Heart right ventricle (tissue), 16 donors: ENCODE results near the gene TAGLN. TPM values are rescaled to one million over a fixed set of nuclear protein-coding genes. Genes with fewer than 3 reads are reported as not detected.

Experiments
- ATAC-seq, 8 donors: fragments of 200-7000 bp; cut with Tn5 transposase; one replicate each; pipeline ENCODE4 v1.9.1; 2020; ENCODE audit warnings: mild to moderate bottlenecking in 8 of 8, moderate library complexity in 8 of 8, moderate number of reproducible peaks in 1 of 8
- DNase-seq, 2 donors: peaks; one replicate each; pipeline ENCODE4 v3.0.0-alpha.2; 2020
- H3K27ac ChIP-seq, 10 donors: fragments of 200-600 bp; sonication (generic) in 2 of 10; one replicate each; pipeline versions ENCODE4 v1.5.0 to v1.8.0; 2020 to 2022; ENCODE audit warnings: mild to moderate bottlenecking in 3 of 10
- H3K27me3 ChIP-seq, 7 donors: fragments of 200-600 bp; one replicate each; pipeline ENCODE4 v1.8.0; 2021 to 2022; ENCODE audit warnings: mild to moderate bottlenecking in 2 of 7
- H3K36me3 ChIP-seq, 9 donors: fragments of 200-600 bp; sonication (generic) in 1 of 9; one replicate each; pipeline versions ENCODE4 v1.5.0 to v1.8.0; 2020 to 2022; ENCODE audit warnings: mild to moderate bottlenecking in 2 of 9
- H3K4me1 ChIP-seq, 9 donors: fragments of 200-600 bp; sonication (generic) in 1 of 9; one replicate each; pipeline versions ENCODE4 v1.5.0 to v1.8.0; 2020 to 2022; ENCODE audit warnings: mild to moderate bottlenecking in 4 of 9
- H3K4me3 ChIP-seq, 10 donors: fragments of 200-600 bp; sonication (generic) in 2 of 10; one replicate each; pipeline versions ENCODE4 v1.5.0 to v1.8.0; 2020 to 2022; ENCODE audit warnings: mild to moderate bottlenecking in 7 of 10, moderate library complexity in 2 of 10
- H3K9me3 ChIP-seq, 11 donors: fragments of 200-600 bp in 10 of 11; sonication (generic) in 2 of 11; one replicate each; pipeline versions ENCODE4 v1.5.0 to v1.8.0; 2013 to 2022; ENCODE audit warnings: mild to moderate bottlenecking in 2 of 11, control low read depth in 1 of 11, moderate library complexity in 1 of 11
- CTCF ChIP-seq, 9 donors: fragments of 200-600 bp; sonication (generic) in 2 of 9; IDR thresholded peaks; one replicate each; pipeline versions ENCODE4 v1.5.0 to v1.8.0; 2021 to 2022; ENCODE audit warnings: antibody characterized with exemption in 9 of 9, mild to moderate bottlenecking in 5 of 9, moderate library complexity in 1 of 9
- WGBS, 2 donors: extraction: QIAGEN DNeasy Blood & Tissue Kit; methylation state at CpG; one replicate each; pipeline ENCODE4 v1.1.7; 2013; ENCODE audit warnings: inconsistent platforms in 1 of 2; 5-methylcytosine and 5-hydroxymethylcytosine counted together
- intact Hi-C, 10 donors: fragments of 100-400 bp; cut with DNase I; formaldehyde crosslinking; loops; one replicate each; pipeline versions ENCODE4 v1.11.1 to v1.14.2; 2022
- polyA plus RNA-seq, 2 donors: library from polyadenylated mRNA; stranded (reverse); fragments of 200-250 nt; gene quantifications; one replicate each; pipeline ENCODE4 v1.2.3, GENCODE V29; 2013
- total RNA-seq, 10 donors: library from RNA; stranded (reverse); fragmentation: NEBNext Ultra II Directional in 3 of 10; extraction: Animal tissue kit (Norgen Biotek cat#: 25700) in 3 of 10; gene quantifications; one replicate each; pipeline versions ENCODE4 v1.2.1 to v1.2.4, GENCODE V29; 2021 to 2023
- donor health status: Arrhythmogenic right ventricular cardiomyopathy.
- donor health status: ischemic (EF 13 %, LVEDD 7.1; RV severe dilation, severe dysfunction).
- donor health status: healthy with polysubstance abuse.
- donor health status: DM: no; HTN: yes; CAD: no.
- donor health status: DM: no; HTN: no; CAD: no.
- donor health status: ischemic (EF 25% LVEDD 6.9; RV normal size, moderate dysfunction).
- donor health status: ischemic (EF 25% LVEDD 5.7; RV mildly dilated, moderate dysfunction).
- donor health status: healthy.
- donor health status: DM: yes; HTN: yes; CAD: no.
- donor health status: Ischemic cardiomyopathy.
- donor health status: ischemic (EF 35%, LVEDD 5.7; RV mildly dilated, moderate dysfunction).
- donor health status: nonischemic (EF 11% LVEDD 7.7; RV severe dilation, severe dysfunction).
- donor health status: DM: yes; HTN: yes; CAD: no.
- donor health status: PGD.
- donor health status: ischemic (EF 29% LVEDD 5.4; RV normal size, mild dysfunction).
- donor health status: nonischemic (EF 23%, LVEDD 6.1; RV moderate dilation, normal function).

TAGLN gene
- total and polyA plus RNA-seq, 12 donors, result 71.7 to 883 (median 108) TPM

DNA sequence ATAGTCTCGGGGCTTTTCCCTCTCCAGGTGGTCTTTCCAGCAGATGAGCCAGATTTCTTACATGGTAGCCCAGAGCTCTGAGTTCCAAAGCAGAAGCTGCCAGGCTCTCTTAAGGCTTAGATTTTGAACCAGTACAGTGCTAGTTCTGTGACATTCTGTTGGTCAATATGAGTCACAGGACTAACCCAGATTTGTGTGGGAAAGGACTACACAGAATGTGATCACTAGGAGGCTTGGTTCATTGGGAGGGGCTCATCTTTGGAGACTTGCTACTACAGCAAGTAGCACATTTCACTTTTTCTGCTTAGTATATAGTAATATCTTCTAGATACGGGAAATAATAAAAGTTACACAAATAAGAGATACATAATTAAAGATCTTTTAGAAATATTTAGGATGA is 57.4 kb downstream of the TAGLN start:
- H3K27me3 ChIP-seq, result no peaks in the 10 kb centered on the region
- DNase-seq (no peak), ATAC-seq (no peak)
- H3K36me3 ChIP-seq, result peaks cover 0 to 95% (median 21%) of the 10 kb centered on the region in 9 donors
- no peak overlapping the region for H3K4me3 ChIP-seq
- TF ChIP-seq CTCF (IDR thresholded peaks at IDR 0.05), result no peak
- intact Hi-C loops, result no loop called here
- WGBS, 2 donors, result 48 to 72% methylated on average over 2 of the region's 2 CpGs
- no peak overlapping the region for H3K27ac ChIP-seq
- no peaks in the 10 kb centered on the region for H3K4me1 ChIP-seq
- H3K9me3 ChIP-seq, result no peaks in the 10 kb centered on the region

Other genes with a start within 250 kb of the TAGLN start
- 10 to 100 TPM; 27.8 to 47.3 (median 39.3) TPM for gene SIK3, start 100.9 kb upstream of the TAGLN start, total RNA-seq
- gene SIK3, start 100.9 kb upstream of the TAGLN start, polyA plus RNA-seq, result 10 to 100 TPM in 1 of 2 donors, 1 to 10 TPM in 1; 9.9 to 15.1 TPM
- gene PAFAH1B2, start 55.1 kb upstream of the TAGLN start, total RNA-seq, result 10 to 100 TPM; 48.8 to 71.5 (median 64.2) TPM
- gene PAFAH1B2, start 55.1 kb upstream of the TAGLN start, polyA plus RNA-seq, result 10 to 100 TPM; 18.7 to 21.6 TPM
- 10 to 100 TPM; 16.2 to 33.6 (median 22.0) TPM for gene SIDT2, start 20.6 kb upstream of the TAGLN start, total RNA-seq
- gene SIDT2, start 20.6 kb upstream of the TAGLN start, polyA plus RNA-seq, result 10 to 100 TPM; 13.0 to 28.1 TPM
- gene PCSK7, start 32.7 kb downstream of the TAGLN start, total RNA-seq, result 10 to 100 TPM; 20.5 to 33.6 (median 26.2) TPM
- 10 to 100 TPM; 29.8 to 47.0 TPM for gene PCSK7, start 32.7 kb downstream of the TAGLN start, polyA plus RNA-seq
- 10 to 100 TPM; 20.3 to 33.5 (median 27.6) TPM for gene RNF214, start 33.3 kb downstream of the TAGLN start, total RNA-seq
- 1 to 10 TPM; 7.3 to 7.7 TPM for gene RNF214, start 33.3 kb downstream of the TAGLN start, polyA plus RNA-seq
- 10 to 100 TPM in 8 of 10 donors, 1 to 10 TPM in 2; 8.5 to 16.9 (median 11.9) TPM for gene BACE1-AS, start 92.0 kb downstream of the TAGLN start, total RNA-seq
- 10 to 100 TPM in 1 of 2 donors, 1 to 10 TPM in 1; 3.9 to 20.0 TPM for gene BACE1-AS, start 92.0 kb downstream of the TAGLN start, polyA plus RNA-seq
- gene BACE1, start 116.9 kb downstream of the TAGLN start, total RNA-seq, result 10 to 100 TPM; 10.8 to 18.7 (median 15.1) TPM
- 1 to 10 TPM; 4.6 to 7.8 TPM for gene BACE1, start 116.9 kb downstream of the TAGLN start, polyA plus RNA-seq
- 1 to 10 TPM; 3.5 to 10.0 (median 6.6) TPM for gene CEP164, start 128.5 kb downstream of the TAGLN start, total RNA-seq
- gene CEP164, start 128.5 kb downstream of the TAGLN start, polyA plus RNA-seq, result 10 to 100 TPM in 1 of 2 donors, 1 to 10 TPM in 1; 3.8 to 17.9 TPM